ENCODE data around the gene TSPOAP1. TPM values are rescaled to one million over a fixed set of nuclear protein-coding genes. Genes with fewer than 3 reads are reported as not detected.

TSPOAP1 gene
- total and polyA plus RNA-seq, 2 experiments from 2014 or later: 15.4 to 19.0 TPM

DNA sequence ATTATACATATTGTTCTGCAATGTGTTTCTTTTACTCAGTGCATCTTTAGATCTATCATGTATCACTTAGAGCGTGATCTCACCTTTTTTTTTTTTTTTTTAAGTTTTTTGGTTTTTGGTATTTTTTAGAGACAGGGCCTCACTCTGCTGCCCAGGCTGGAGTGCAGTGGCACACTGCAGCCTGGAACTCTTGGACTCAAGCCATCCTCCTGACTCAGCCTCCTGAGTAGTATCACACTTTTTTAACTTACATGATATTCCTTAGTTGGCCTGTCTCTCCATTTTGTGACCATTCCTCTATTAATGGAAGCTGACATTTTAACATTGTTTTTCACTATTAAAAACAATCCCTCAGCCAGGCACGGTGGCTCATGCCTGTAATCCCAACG, 43.2 kb downstream of the TSPOAP1 start:
- no peaks in the 10 kb centered on the region for H3K27me3 ChIP-seq
- H3K4me3 ChIP-seq: no peak overlapping the region
- H2AFZ ChIP-seq: no peak overlapping the region
- H3K4me2 ChIP-seq: no peak overlapping the region
- H3K36me3 ChIP-seq (replicated peaks; ENCODE audit: insufficient read depth, low read depth): no peaks in the 10 kb centered on the region
- H3K4me1 ChIP-seq (ENCODE audit: insufficient read depth): no peaks in the 10 kb centered on the region
- H3K27ac ChIP-seq: no peak overlapping the region
- no peak for DNase-seq (ENCODE audit: low spot score)
- no peaks in the 10 kb centered on the region for H3K9me2 ChIP-seq (replicated peaks; ENCODE audit: insufficient read depth)
- 95% methylated on average over 3 of the region's 3 CpGs for WGBS (ENCODE audit: low lambda C conversion rate, missing lambda C conversion rate)
- H3K79me2 ChIP-seq: no peaks in the 10 kb centered on the region
- H4K20me1 ChIP-seq (ENCODE audit: insufficient read depth, poor library complexity, severe bottlenecking): no peaks in the 10 kb centered on the region
- H3K9me3 ChIP-seq (ENCODE audit: low read depth): no peaks in the 10 kb centered on the region
- no peak for TF ChIP-seq EZH2phosphoT487 (IDR thresholded peaks at IDR 0.05; ENCODE audit: low read depth, severe bottlenecking, unreplicated experiment)
- TF ChIP-seq EZH2 (IDR thresholded peaks at IDR 0.05; ENCODE audit: borderline replicate concordance): no peak
- TF ChIP-seq, protein P1, sequence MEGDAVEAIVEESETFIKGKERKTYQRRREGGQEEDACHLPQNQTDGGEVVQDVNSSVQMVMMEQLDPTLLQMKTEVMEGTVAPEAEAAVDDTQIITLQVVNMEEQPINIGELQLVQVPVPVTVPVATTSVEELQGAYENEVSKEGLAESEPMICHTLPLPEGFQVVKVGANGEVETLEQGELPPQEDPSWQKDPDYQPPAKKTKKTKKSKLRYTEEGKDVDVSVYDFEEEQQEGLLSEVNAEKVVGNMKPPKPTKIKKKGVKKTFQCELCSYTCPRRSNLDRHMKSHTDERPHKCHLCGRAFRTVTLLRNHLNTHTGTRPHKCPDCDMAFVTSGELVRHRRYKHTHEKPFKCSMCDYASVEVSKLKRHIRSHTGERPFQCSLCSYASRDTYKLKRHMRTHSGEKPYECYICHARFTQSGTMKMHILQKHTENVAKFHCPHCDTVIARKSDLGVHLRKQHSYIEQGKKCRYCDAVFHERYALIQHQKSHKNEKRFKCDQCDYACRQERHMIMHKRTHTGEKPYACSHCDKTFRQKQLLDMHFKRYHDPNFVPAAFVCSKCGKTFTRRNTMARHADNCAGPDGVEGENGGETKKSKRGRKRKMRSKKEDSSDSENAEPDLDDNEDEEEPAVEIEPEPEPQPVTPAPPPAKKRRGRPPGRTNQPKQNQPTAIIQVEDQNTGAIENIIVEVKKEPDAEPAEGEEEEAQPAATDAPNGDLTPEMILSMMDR (IDR thresholded peaks at IDR 0.05; ENCODE audit: poor library complexity): no peak

DNA sequence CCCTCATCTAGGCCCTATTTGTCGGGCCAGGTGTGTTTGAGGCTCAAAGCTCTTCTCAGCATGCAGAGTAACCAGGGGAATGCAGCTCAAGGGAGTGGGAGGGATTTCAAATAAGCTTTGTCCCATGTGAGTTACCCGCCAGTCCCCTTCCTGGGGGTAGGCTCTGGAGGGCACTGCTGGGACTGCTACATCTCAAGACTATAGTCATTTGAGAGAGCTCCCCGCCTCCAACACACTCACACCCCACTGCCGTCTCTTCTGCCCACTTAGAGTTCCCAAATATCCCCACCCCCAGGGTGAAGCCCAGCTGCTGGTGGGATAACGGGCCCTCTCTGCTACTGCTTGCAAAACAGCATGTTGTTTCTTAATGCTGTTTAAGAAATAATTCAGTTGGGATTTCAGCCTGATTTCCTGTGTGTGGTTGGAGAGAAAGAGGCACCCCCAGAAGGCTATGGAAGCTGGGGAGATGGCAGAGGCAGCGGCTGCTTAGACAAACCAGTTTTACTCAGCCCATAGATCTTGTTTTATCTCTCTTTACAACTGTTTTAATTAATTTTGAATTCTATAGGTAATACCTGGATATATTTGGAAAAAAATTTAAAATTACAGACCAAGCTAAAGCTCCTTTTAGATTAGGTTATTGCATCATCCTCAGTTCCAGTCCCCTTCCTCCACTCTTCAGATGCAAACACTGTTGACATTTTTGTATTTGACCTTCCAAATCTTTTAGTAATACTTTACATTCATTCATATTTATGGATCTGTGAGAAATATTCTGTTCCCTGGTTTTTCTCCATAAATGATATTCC, 43.8 kb downstream of the TSPOAP1 start:
- no peak overlapping the region for H3K4me2 ChIP-seq
- H3K4me1 ChIP-seq (ENCODE audit: insufficient read depth): no peaks in the 10 kb centered on the region
- H4K20me1 ChIP-seq (ENCODE audit: insufficient read depth, poor library complexity, severe bottlenecking): no peaks in the 10 kb centered on the region
- TF ChIP-seq EZH2 (IDR thresholded peaks at IDR 0.05; ENCODE audit: borderline replicate concordance) (no peak), EZH2phosphoT487 (IDR thresholded peaks at IDR 0.05; ENCODE audit: low read depth, severe bottlenecking, unreplicated experiment) (no peak)
- TF ChIP-seq, protein P1 (IDR thresholded peaks at IDR 0.05; ENCODE audit: poor library complexity): no peak
- H3K79me2 ChIP-seq: no peaks in the 10 kb centered on the region
- no peak overlapping the region for H2AFZ ChIP-seq
- no peak for DNase-seq (ENCODE audit: low spot score)
- H3K9me2 ChIP-seq (replicated peaks; ENCODE audit: insufficient read depth): no peaks in the 10 kb centered on the region
- H3K27ac ChIP-seq: no peak overlapping the region
- H3K9me3 ChIP-seq (ENCODE audit: low read depth): no peaks in the 10 kb centered on the region
- H3K4me3 ChIP-seq: no peak overlapping the region
- 66% methylated on average over 6 of the region's 6 CpGs for WGBS (ENCODE audit: low lambda C conversion rate, missing lambda C conversion rate)
- H3K27me3 ChIP-seq: no peaks in the 10 kb centered on the region
- H3K36me3 ChIP-seq (replicated peaks; ENCODE audit: insufficient read depth, low read depth): no peaks in the 10 kb centered on the region

DNA sequence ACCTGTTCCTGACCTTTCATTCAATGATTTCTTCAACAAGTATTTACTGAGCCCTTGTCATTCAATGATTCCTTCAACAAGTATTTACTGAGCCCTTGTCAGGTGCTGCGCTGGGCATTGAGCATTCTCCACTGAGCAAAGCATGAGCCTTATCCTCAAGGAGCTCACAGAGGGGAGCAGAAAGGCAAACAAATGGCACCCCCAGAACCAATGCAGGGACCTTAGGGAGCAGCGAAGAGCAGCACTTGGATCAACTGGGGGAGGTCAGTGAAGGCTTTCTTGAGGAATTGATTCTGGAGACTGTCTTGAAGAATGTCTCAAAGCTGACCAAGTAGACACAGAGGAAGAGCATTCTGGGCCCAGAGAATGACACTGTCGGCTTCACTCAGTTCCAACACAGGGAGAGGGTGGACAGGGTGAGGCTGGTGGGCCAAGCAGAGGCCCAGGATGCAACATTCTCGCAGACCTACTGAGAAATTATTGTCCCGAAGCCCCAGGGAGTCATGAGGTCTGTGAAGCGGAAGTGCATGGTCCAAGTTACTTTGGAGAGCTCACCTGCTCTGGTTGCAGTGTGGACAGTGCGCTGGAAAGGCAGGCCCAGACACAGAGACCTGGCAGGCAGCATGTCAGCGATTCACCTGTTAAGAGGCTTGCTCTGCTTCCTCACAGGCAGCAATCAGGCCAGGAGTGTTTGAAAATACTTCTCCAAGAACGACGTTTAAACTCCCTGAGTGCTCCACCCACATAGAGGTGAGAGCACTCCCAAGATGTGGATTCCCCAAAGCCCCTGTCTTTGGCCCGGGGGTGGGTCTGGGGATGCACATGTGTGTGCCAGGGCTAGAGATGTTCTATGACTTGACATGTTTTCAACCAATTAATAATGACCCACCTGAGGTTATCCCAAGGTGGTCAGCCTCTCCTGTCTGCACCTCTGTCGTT, 44.7 kb downstream of the TSPOAP1 start:
- H2AFZ ChIP-seq: no peak overlapping the region
- H3K9me3 ChIP-seq (ENCODE audit: low read depth): no peaks in the 10 kb centered on the region
- TF ChIP-seq EZH2 (IDR thresholded peaks at IDR 0.05; ENCODE audit: borderline replicate concordance) (no peak), EZH2phosphoT487 (IDR thresholded peaks at IDR 0.05; ENCODE audit: low read depth, severe bottlenecking, unreplicated experiment) (no peak)
- TF ChIP-seq, protein P1 (IDR thresholded peaks at IDR 0.05; ENCODE audit: poor library complexity): no peak
- no peak overlapping the region for H3K4me3 ChIP-seq
- WGBS (ENCODE audit: low lambda C conversion rate, missing lambda C conversion rate): 73% methylated on average over 12 of the region's 12 CpGs
- no peaks in the 10 kb centered on the region for H3K79me2 ChIP-seq
- no peaks in the 10 kb centered on the region for H3K4me1 ChIP-seq (ENCODE audit: insufficient read depth)
- DNase-seq (ENCODE audit: low spot score): no peak
- H3K27me3 ChIP-seq: no peaks in the 10 kb centered on the region
- no peak overlapping the region for H3K4me2 ChIP-seq
- H3K9me2 ChIP-seq (replicated peaks; ENCODE audit: insufficient read depth): no peaks in the 10 kb centered on the region
- H3K36me3 ChIP-seq (replicated peaks; ENCODE audit: insufficient read depth, low read depth): no peaks in the 10 kb centered on the region
- H3K27ac ChIP-seq: no peak overlapping the region
- H4K20me1 ChIP-seq (ENCODE audit: insufficient read depth, poor library complexity, severe bottlenecking): no peaks in the 10 kb centered on the region

Measured in hepatocyte (in vitro differentiated cells).